ENCODE measurements around the gene MORN5. TPM values are rescaled to one million over a fixed set of nuclear protein-coding genes. Genes with fewer than 3 reads are reported as not detected.

MORN5 gene
- total RNA-seq, 1 donor from 2014 or later = not detected

DNA sequence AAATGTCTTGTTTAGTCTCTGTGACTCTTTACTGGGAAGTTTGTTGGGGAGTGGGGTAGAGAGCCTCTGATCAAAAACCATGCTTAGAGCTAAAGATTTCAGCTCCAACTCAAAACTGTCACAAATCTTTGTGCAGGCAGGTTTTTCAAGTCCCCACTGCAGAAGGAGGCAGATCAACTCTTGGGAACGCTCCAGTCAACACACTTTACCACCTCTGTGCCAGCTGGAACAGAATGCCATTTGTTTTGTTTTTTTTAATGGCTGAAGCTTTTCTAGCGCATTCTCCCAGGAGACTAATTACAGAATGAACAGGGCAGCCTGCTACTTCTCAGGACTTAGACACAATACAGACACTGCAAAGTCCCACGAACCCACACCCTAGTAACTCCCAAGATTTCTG lies 87.0 kb downstream of the MORN5 start:
- H3K27ac Mint-ChIP-seq = no peak overlapping the region
- TF ChIP-seq, protein P1, sequence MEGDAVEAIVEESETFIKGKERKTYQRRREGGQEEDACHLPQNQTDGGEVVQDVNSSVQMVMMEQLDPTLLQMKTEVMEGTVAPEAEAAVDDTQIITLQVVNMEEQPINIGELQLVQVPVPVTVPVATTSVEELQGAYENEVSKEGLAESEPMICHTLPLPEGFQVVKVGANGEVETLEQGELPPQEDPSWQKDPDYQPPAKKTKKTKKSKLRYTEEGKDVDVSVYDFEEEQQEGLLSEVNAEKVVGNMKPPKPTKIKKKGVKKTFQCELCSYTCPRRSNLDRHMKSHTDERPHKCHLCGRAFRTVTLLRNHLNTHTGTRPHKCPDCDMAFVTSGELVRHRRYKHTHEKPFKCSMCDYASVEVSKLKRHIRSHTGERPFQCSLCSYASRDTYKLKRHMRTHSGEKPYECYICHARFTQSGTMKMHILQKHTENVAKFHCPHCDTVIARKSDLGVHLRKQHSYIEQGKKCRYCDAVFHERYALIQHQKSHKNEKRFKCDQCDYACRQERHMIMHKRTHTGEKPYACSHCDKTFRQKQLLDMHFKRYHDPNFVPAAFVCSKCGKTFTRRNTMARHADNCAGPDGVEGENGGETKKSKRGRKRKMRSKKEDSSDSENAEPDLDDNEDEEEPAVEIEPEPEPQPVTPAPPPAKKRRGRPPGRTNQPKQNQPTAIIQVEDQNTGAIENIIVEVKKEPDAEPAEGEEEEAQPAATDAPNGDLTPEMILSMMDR (IDR thresholded peaks at IDR 0.05; ENCODE audit: unreplicated experiment) = no peak
- H3K27me3 Mint-ChIP-seq (ENCODE audit: low read depth) = no peaks in the 10 kb centered on the region
- no peaks in the 10 kb centered on the region for H3K4me1 Mint-ChIP-seq
- H3K9me3 Mint-ChIP-seq = no peaks in the 10 kb centered on the region
- H3K4me3 Mint-ChIP-seq = no peak overlapping the region
- no peak for DNase-seq (ENCODE audit: low spot score in 2 of 2, unreplicated experiment in 2 of 2)
- H3K36me3 Mint-ChIP-seq = peaks cover 43% of the 10 kb centered on the region

DNA sequence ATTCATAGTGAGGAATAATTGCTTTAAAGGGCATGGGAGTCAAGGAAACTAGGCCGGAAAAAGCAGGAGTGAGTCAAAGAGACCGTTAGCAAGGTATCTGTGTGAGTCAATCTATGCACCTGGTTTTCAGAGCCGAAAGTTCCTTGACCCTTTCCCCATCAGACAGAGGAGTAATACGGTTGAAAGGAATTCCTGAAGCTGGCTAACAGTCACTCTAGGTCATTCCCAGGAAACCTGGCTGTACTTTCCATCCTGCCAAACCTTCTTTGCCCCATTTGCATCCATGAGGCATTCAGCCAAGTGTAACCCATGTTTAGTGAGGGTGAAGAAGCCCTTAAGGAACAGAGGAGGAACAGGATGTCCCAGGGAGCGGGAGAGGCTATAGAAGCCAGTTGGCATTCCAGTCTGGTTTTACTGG lies 88.7 kb downstream of the MORN5 start:
- H3K4me1 Mint-ChIP-seq = no peaks in the 10 kb centered on the region
- no peaks in the 10 kb centered on the region for H3K9me3 Mint-ChIP-seq
- no peak for DNase-seq (ENCODE audit: low spot score in 2 of 2, unreplicated experiment in 2 of 2)
- peaks cover 41% of the 10 kb centered on the region for H3K36me3 Mint-ChIP-seq
- H3K27me3 Mint-ChIP-seq (ENCODE audit: low read depth) = no peaks in the 10 kb centered on the region
- TF ChIP-seq, protein P1 (IDR thresholded peaks at IDR 0.05; ENCODE audit: unreplicated experiment) = no peak
- H3K4me3 Mint-ChIP-seq = no peak overlapping the region
- H3K27ac Mint-ChIP-seq = no peak overlapping the region

Small RNAs within 50 kb of the gene (microRNA-seq; reads per million reads assigned to microRNA genes)
- gene MIR4478 = not detected

Other genes starting within 250 kb of the MORN5 start
- 4.8 to 7.2 TPM (median 5.2 TPM) in 3 replicates for gene TTLL11, start 66.6 kb upstream of the MORN5 start, total RNA-seq
- 37.1 to 38.8 TPM (median 37.7 TPM) in 3 replicates for gene NDUFA8, start 129 bp upstream of the MORN5 start, total RNA-seq
- 0.09 TPM in 1 of 3 replicates, not detected in the others for gene LHX6, start 69.0 kb downstream of the MORN5 start, total RNA-seq
- 16.7 to 22.1 TPM (median 20.5 TPM) in 3 replicates for gene RBM18, start 104.9 kb downstream of the MORN5 start, total RNA-seq
- gene MRRF, start 105.0 kb downstream of the MORN5 start, total RNA-seq = 38.7 to 39.9 TPM (median 39.2 TPM) in 3 replicates
- 8.0 to 9.2 TPM (median 8.2 TPM) in 3 replicates for gene PTGS1, start 211.1 kb downstream of the MORN5 start, total RNA-seq

Data from mesothelial cell of epicardium (in vitro differentiated cells).